Measurements from ENCODE around the gene STK25.

Gene STK25

DNA sequence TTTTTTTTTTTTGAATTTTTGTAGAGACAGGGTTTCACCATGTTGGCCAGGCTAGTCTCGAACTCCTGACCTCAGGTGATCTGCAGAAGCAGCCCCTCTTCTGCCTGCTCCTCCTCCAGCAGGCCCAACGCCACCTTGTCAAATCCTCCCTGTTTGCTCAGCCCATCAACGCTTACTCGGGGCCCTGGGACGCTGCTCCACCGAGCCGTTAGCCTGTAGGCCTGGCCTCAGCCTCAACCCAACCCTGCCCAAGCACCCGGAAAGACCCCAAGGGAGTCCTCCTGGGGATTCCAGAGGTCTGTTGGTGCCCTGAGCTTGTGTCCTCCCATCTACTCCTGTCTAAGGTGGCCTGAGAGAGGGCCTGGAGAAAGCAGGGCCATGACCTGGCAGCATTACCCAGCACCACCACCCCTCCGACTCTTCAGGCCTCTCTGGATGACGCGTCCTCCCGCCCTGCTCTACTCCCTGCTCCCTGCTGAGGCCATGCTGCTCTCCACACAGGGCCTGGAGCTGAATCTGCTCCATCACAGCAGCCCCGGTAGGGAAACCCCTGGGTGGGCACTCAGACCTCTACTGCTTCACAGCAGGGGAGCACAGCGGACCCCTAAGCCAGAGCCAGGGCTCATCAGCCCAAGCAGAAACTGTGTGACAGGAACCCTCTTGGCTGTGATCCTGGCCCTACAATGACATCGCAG lies 3.2 kb downstream of the STK25 start:
- H3K4me2 ChIP-seq (ENCODE audit: insufficient read depth, low read length, poor library complexity, severe bottlenecking), result no peak overlapping the region
- H2AK5ac ChIP-seq (ENCODE audit: low read depth, low read length), result no peak overlapping the region
- H3K14ac ChIP-seq (ENCODE audit: low read length), result no peak overlapping the region
- H4K8ac ChIP-seq (ENCODE audit: low read depth, low read length), result no peak overlapping the region
- no CpG with 5 or more reads among the region's 15 CpGs for WGBS, 2 donors (ENCODE audit: extremely low coverage in 2 of 2, insufficient read length in 2 of 2, insufficient replicate concordance in 1 of 2)
- H3K4me1 ChIP-seq (ENCODE audit: control insufficient read depth in 2 of 2, insufficient read depth in 1 of 2, low read depth in 1 of 2, low read length in 2 of 2), result peaks cover 8 to 16% of the 10 kb centered on the region in 2 donors
- no peak overlapping the region for H2BK5ac ChIP-seq (ENCODE audit: low read length)
- H3K9me3 ChIP-seq (replicated peaks in 1 of 2; ENCODE audit: control insufficient read depth in 2 of 2, insufficient read depth in 1 of 2, low read depth in 1 of 2, low read length in 2 of 2), result no peaks in the 10 kb centered on the region
- no peak overlapping the region for H3K27ac ChIP-seq (replicated peaks; ENCODE audit: low read length)
- H3K36me3 ChIP-seq (replicated peaks in 1 of 2; ENCODE audit: control insufficient read depth in 2 of 2, insufficient read depth in 2 of 2, low read length in 2 of 2), result peaks cover 4 to 57% of the 10 kb centered on the region in 2 donors
- no peak for DNase-seq (ENCODE audit: low spot score)
- H2BK12ac ChIP-seq (ENCODE audit: low read length), result no peak overlapping the region
- H3K9ac ChIP-seq (ENCODE audit: low read depth, low read length, poor library complexity), result peak overlapping the region; percentile 39
- no peak overlapping the region for H2AFZ ChIP-seq (ENCODE audit: low read length)
- H3K27me3 ChIP-seq (ENCODE audit: control insufficient read depth in 3 of 3, insufficient read depth in 3 of 3, low read depth in 1 of 3, low read length in 3 of 3), result peaks cover 0 to 4% (median 0%) of the 10 kb centered on the region in 3 experiments
- H2BK120ac ChIP-seq (ENCODE audit: low read depth, low read length), result no peak overlapping the region
- H2BK15ac ChIP-seq (ENCODE audit: low read length), result no peak overlapping the region
- peaks cover 20% of the 10 kb centered on the region for H3K79me1 ChIP-seq (ENCODE audit: low read depth, low read length)
- H3K4ac ChIP-seq (ENCODE audit: low read length), result no peak overlapping the region
- H3K23ac ChIP-seq (ENCODE audit: low read depth, low read length, poor library complexity), result peak overlapping the region; percentile 29
- no peak overlapping the region for H4K91ac ChIP-seq (ENCODE audit: low read depth, low read length, poor library complexity)
- no peak overlapping the region for H3K18ac ChIP-seq (ENCODE audit: low read length)
- H3K4me3 ChIP-seq (ENCODE audit: low read length in 2 of 2), result no peak overlapping the region

DNA sequence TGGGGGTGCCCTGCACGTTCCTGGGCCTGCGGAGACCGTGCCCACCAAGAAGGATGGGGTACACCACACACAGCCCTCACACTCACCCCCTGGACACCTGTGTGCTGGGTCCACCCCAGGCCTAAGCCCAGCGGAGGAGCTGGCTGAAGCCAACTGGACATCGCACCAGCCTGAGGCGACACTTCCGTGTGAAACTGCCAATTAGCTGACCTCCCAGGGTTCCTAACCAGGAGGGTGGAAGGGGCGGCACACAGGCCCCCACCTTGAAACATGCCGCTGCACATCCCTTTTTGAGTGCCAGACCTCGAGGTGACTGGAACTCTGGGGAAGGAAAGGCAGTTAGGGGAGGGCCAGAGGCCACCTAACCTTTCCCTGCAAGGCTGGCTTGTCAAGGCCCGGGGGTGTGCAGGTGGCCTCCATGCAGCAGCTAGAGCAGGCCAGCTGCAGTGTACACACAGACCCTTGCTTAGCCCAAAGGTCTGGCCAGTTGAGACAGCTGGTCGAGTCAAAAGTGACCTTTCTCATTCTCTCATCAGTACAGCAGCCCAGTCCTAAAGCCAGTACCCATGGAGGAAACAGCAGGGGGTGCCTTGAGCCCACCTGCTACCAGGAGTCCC lies 4.5 kb downstream of the STK25 start:
- no peak overlapping the region for H3K9ac ChIP-seq (ENCODE audit: low read depth, low read length, poor library complexity)
- H3K4ac ChIP-seq (ENCODE audit: low read length), result no peak overlapping the region
- no peak overlapping the region for H4K8ac ChIP-seq (ENCODE audit: low read depth, low read length)
- H3K14ac ChIP-seq (ENCODE audit: low read length), result no peak overlapping the region
- peaks cover 15 to 71% of the 10 kb centered on the region in 2 donors for H3K36me3 ChIP-seq (replicated peaks in 1 of 2; ENCODE audit: control insufficient read depth in 2 of 2, insufficient read depth in 2 of 2, low read length in 2 of 2)
- H2AFZ ChIP-seq (ENCODE audit: low read length), result no peak overlapping the region
- no peaks in the 10 kb centered on the region for H3K27me3 ChIP-seq (ENCODE audit: control insufficient read depth in 3 of 3, insufficient read depth in 3 of 3, low read depth in 1 of 3, low read length in 3 of 3)
- no peak overlapping the region for H3K27ac ChIP-seq (replicated peaks; ENCODE audit: low read length)
- no peak overlapping the region for H3K4me2 ChIP-seq (ENCODE audit: insufficient read depth, low read length, poor library complexity, severe bottlenecking)
- DNase-seq (ENCODE audit: low spot score), result no peak
- H2BK12ac ChIP-seq (ENCODE audit: low read length), result no peak overlapping the region
- no peak overlapping the region for H4K91ac ChIP-seq (ENCODE audit: low read depth, low read length, poor library complexity)
- no peak overlapping the region for H3K4me3 ChIP-seq (ENCODE audit: low read length in 2 of 2)
- H3K18ac ChIP-seq (ENCODE audit: low read length), result no peak overlapping the region
- no peak overlapping the region for H2AK5ac ChIP-seq (ENCODE audit: low read depth, low read length)
- H3K79me1 ChIP-seq (ENCODE audit: low read depth, low read length), result peaks cover 21% of the 10 kb centered on the region
- no peaks in the 10 kb centered on the region for H3K9me3 ChIP-seq (replicated peaks in 1 of 2; ENCODE audit: control insufficient read depth in 2 of 2, insufficient read depth in 1 of 2, low read depth in 1 of 2, low read length in 2 of 2)
- no peak overlapping the region for H2BK120ac ChIP-seq (ENCODE audit: low read depth, low read length)
- H3K23ac ChIP-seq (ENCODE audit: low read depth, low read length, poor library complexity), result no peak overlapping the region
- no peak overlapping the region for H2BK15ac ChIP-seq (ENCODE audit: low read length)
- H3K4me1 ChIP-seq (ENCODE audit: control insufficient read depth in 2 of 2, insufficient read depth in 1 of 2, low read depth in 1 of 2, low read length in 2 of 2), result peaks cover 6 to 10% of the 10 kb centered on the region in 2 donors
- no peak overlapping the region for H2BK5ac ChIP-seq (ENCODE audit: low read length)
- WGBS, 2 donors (ENCODE audit: extremely low coverage in 2 of 2, insufficient read length in 2 of 2, insufficient replicate concordance in 1 of 2), result no CpG with 5 or more reads among the region's 12 CpGs

DNA sequence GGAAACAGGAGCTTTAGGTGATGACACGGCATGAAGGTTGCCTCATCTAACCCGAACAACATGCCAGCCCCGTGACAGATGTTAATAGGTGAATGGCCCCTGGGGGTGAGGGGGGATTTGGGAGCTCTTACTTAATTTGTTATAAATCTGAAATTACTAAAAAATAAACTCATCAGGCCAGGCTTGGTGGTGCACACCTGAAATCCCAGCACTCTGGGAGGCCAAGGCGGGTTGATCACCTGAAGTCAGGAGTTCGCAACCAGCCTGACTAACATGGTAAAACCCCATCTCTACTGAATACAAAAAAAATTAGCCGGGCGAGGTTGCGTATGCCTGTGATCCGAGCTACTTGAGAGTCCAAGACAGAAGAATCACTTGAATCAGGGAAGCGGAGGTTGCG lies 6.1 kb downstream of the STK25 start:
- Histone ChIP-seq H3K36me3 (replicated peaks in 1 of 2; ENCODE audit: control insufficient read depth in 2 of 2, insufficient read depth in 2 of 2, low read length in 2 of 2) (peaks cover 29 to 85% of the 10 kb centered on the region in 2 donors), H3K79me1 (ENCODE audit: low read depth, low read length) (peaks cover 23% of the 10 kb centered on the region), H2BK15ac (ENCODE audit: low read length) (no peak overlapping the region), H3K4me2 (ENCODE audit: insufficient read depth, low read length, poor library complexity, severe bottlenecking) (no peak overlapping the region), H3K27ac (replicated peaks; ENCODE audit: low read length) (no peak overlapping the region), H2BK120ac (ENCODE audit: low read depth, low read length) (no peak overlapping the region), H4K8ac (ENCODE audit: low read depth, low read length) (no peak overlapping the region), H2BK5ac (ENCODE audit: low read length) (no peak overlapping the region), H3K4me3 (ENCODE audit: low read length in 2 of 2) (no peak overlapping the region), H3K9ac (ENCODE audit: low read depth, low read length, poor library complexity) (no peak overlapping the region), H4K91ac (ENCODE audit: low read depth, low read length, poor library complexity) (no peak overlapping the region), H3K18ac (ENCODE audit: low read length) (no peak overlapping the region), H3K27me3 (ENCODE audit: control insufficient read depth in 3 of 3, insufficient read depth in 3 of 3, low read depth in 1 of 3, low read length in 3 of 3) (no peaks in the 10 kb centered on the region), H3K4me1 (ENCODE audit: control insufficient read depth in 2 of 2, insufficient read depth in 1 of 2, low read depth in 1 of 2, low read length in 2 of 2) (peaks cover 6 to 7% of the 10 kb centered on the region in 2 donors), H2BK12ac (ENCODE audit: low read length) (no peak overlapping the region), H3K14ac (ENCODE audit: low read length) (no peak overlapping the region), H3K4ac (ENCODE audit: low read length) (no peak overlapping the region), H2AFZ (ENCODE audit: low read length) (no peak overlapping the region), H2AK5ac (ENCODE audit: low read depth, low read length) (no peak overlapping the region), H3K9me3 (replicated peaks in 1 of 2; ENCODE audit: control insufficient read depth in 2 of 2, insufficient read depth in 1 of 2, low read depth in 1 of 2, low read length in 2 of 2) (no peaks in the 10 kb centered on the region), H3K23ac (ENCODE audit: low read depth, low read length, poor library complexity) (no peak overlapping the region)
- DNase-seq (ENCODE audit: low spot score), result no peak
- no CpG with 5 or more reads among the region's 11 CpGs for WGBS, 2 donors (ENCODE audit: extremely low coverage in 2 of 2, insufficient read length in 2 of 2, insufficient replicate concordance in 1 of 2)

DNA sequence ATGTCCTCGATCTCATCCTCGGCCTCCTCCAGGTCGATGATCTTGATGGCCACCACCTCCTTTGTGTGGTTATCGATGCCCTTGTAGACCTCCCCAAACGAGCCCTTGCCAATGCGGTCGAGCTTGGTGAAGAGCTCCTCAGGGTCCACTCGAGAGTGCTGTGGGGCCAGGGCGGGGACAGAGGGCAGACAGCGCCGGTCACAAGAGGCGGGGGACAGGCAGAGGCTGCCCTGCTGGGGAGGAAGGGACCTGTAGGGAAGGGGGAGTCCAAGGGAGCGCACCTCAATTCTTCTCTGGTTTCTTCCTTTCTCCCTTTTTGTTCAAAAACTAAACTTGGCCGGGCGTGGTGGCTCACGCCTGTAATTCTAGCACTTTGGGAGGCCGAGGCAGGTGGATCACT lies 6.8 kb downstream of the STK25 start:
- no peak overlapping the region for H3K27ac ChIP-seq (replicated peaks; ENCODE audit: low read length)
- H2AFZ ChIP-seq (ENCODE audit: low read length), result no peak overlapping the region
- H3K9ac ChIP-seq (ENCODE audit: low read depth, low read length, poor library complexity), result no peak overlapping the region
- no peak overlapping the region for H2AK5ac ChIP-seq (ENCODE audit: low read depth, low read length)
- no peak overlapping the region for H3K4ac ChIP-seq (ENCODE audit: low read length)
- peaks cover 23% of the 10 kb centered on the region for H3K79me1 ChIP-seq (ENCODE audit: low read depth, low read length)
- no peak overlapping the region for H3K4me2 ChIP-seq (ENCODE audit: insufficient read depth, low read length, poor library complexity, severe bottlenecking)
- H3K4me3 ChIP-seq (ENCODE audit: low read length in 2 of 2), result no peak overlapping the region
- no peaks in the 10 kb centered on the region for H3K27me3 ChIP-seq (ENCODE audit: control insufficient read depth in 3 of 3, insufficient read depth in 3 of 3, low read depth in 1 of 3, low read length in 3 of 3)
- H2BK5ac ChIP-seq (ENCODE audit: low read length), result no peak overlapping the region
- peaks cover 35 to 87% of the 10 kb centered on the region in 2 donors for H3K36me3 ChIP-seq (replicated peaks in 1 of 2; ENCODE audit: control insufficient read depth in 2 of 2, insufficient read depth in 2 of 2, low read length in 2 of 2)
- H3K23ac ChIP-seq (ENCODE audit: low read depth, low read length, poor library complexity), result no peak overlapping the region
- peaks cover 0 to 4% of the 10 kb centered on the region in 2 donors for H3K4me1 ChIP-seq (ENCODE audit: control insufficient read depth in 2 of 2, insufficient read depth in 1 of 2, low read depth in 1 of 2, low read length in 2 of 2)
- WGBS, 2 donors (ENCODE audit: extremely low coverage in 2 of 2, insufficient read length in 2 of 2, insufficient replicate concordance in 1 of 2), result no CpG with 5 or more reads among the region's 17 CpGs
- H3K18ac ChIP-seq (ENCODE audit: low read length), result no peak overlapping the region
- no peaks in the 10 kb centered on the region for H3K9me3 ChIP-seq (replicated peaks in 1 of 2; ENCODE audit: control insufficient read depth in 2 of 2, insufficient read depth in 1 of 2, low read depth in 1 of 2, low read length in 2 of 2)
- no peak for DNase-seq (ENCODE audit: low spot score)
- H3K14ac ChIP-seq (ENCODE audit: low read length), result no peak overlapping the region
- H2BK12ac ChIP-seq (ENCODE audit: low read length), result no peak overlapping the region
- H2BK15ac ChIP-seq (ENCODE audit: low read length), result no peak overlapping the region
- H2BK120ac ChIP-seq (ENCODE audit: low read depth, low read length), result no peak overlapping the region
- H4K91ac ChIP-seq (ENCODE audit: low read depth, low read length, poor library complexity), result no peak overlapping the region
- H4K8ac ChIP-seq (ENCODE audit: low read depth, low read length), result peak overlapping the region; percentile 1

All from neuronal stem cell (in vitro differentiated cells).